Tibial artery (tissue), 4 donors: ENCODE data around the gene MACROD2.

Experiments used
- DNase-seq, 2 donors: peaks; one replicate each; pipeline ENCODE4 v3.0.0-alpha.2; 2019
- H3K27ac ChIP-seq, 2 donors: fragments of 200-600 bp; sonication (generic) in 1 of 2; 1 replicate in 1 of 2; 2 replicates in 1 of 2; pipeline ENCODE4 v1.5.1; 2018 to 2019; ENCODE audit warnings: mild to moderate bottlenecking in 1 of 2
- H3K27me3 ChIP-seq, 2 donors: fragments of 200-600 bp; sonication (generic) in 1 of 2; one replicate each; pipeline versions ENCODE4 v1.5.1 to v1.6.0; 2016 to 2019
- H3K36me3 ChIP-seq, 3 donors: fragments of 200-600 bp; sonication (generic) in 2 of 3; one replicate each; pipeline ENCODE4 v1.5.1; 2016 to 2019; ENCODE audit warnings: mild to moderate bottlenecking in 2 of 3
- H3K4me1 ChIP-seq, 4 donors: fragments of 200-600 bp; sonication (generic) in 2 of 4; 1 replicate in 3 of 4; 2 replicates in 1 of 4; pipeline ENCODE4 v1.5.1; 2016 to 2019
- H3K4me3 ChIP-seq, 2 donors: fragments of 200-600 bp; sonication (generic) in 1 of 2; 1 replicate in 1 of 2; 2 replicates in 1 of 2; pipeline ENCODE4 v1.5.1; 2018 to 2019; ENCODE audit warnings: mild to moderate bottlenecking in 2 of 2
- H3K9me3 ChIP-seq, 3 donors: fragments of 200-600 bp; sonication (generic) in 1 of 3; one replicate each; pipeline ENCODE4 v1.5.1; 2016 to 2019
- intact Hi-C: fragments of 100-400 bp; cut with DNase I; formaldehyde crosslinking; loops from one replicate; pipeline ENCODE4 v1.15.0; 2023; ENCODE audit warnings: low total_unique reads
- TF ChIP-seq, protein P1 (sequence below), 2 experiments: fragments of 200-600 bp in 1 of 2; fragments of 450-650 bp in 1 of 2; IDR thresholded peaks; one replicate each; pipeline ENCODE4 v1.5.1; 2017 to 2019; ENCODE audit warnings: antibody characterized with exemption in 2 of 2, mild to moderate bottlenecking in 1 of 2, moderate library complexity in 1 of 2

MACROD2 gene

DNA sequence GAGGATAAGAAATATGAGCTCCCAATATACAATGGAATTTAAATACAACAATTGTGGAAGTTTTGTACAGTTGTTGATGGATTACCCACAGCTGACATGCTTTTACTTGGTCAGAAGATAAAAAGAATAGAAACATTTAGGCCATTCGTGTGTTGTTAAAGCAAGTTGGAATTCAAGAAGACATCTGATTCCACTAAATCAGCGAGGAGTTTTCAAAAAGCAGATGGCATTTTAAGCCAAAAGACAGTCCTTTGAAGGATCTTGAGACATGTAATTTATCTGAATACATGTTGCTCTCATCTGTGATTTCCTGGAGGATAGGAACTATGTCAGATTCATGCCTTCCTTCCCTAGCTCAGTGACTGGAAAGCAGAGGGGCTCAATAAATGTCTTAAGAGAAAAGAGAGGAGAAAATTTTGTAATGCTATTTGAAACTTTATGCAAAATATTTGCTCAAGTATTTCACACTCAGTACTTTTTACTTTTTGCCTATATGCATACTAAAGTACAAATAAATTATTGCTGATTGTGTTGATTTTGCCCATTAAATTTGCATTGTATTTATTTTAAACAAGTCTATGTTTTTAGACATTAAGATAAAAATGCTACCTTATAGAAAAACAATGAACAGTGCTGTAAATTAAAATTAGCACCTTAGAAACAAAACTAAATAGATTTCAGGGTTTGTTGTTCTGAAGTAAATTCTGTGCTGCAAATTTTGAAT, 1075.9 kb downstream of the MACROD2 start:
- H3K36me3 ChIP-seq, result no peaks in the 10 kb centered on the region
- H3K4me1 ChIP-seq, result no peaks in the 10 kb centered on the region
- no peak overlapping the region for H3K4me3 ChIP-seq
- no peak overlapping the region for H3K27ac ChIP-seq
- TF ChIP-seq, protein P1, sequence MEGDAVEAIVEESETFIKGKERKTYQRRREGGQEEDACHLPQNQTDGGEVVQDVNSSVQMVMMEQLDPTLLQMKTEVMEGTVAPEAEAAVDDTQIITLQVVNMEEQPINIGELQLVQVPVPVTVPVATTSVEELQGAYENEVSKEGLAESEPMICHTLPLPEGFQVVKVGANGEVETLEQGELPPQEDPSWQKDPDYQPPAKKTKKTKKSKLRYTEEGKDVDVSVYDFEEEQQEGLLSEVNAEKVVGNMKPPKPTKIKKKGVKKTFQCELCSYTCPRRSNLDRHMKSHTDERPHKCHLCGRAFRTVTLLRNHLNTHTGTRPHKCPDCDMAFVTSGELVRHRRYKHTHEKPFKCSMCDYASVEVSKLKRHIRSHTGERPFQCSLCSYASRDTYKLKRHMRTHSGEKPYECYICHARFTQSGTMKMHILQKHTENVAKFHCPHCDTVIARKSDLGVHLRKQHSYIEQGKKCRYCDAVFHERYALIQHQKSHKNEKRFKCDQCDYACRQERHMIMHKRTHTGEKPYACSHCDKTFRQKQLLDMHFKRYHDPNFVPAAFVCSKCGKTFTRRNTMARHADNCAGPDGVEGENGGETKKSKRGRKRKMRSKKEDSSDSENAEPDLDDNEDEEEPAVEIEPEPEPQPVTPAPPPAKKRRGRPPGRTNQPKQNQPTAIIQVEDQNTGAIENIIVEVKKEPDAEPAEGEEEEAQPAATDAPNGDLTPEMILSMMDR (IDR thresholded peaks at IDR 0.05), result no peak
- no peaks in the 10 kb centered on the region for H3K27me3 ChIP-seq
- intact Hi-C loops, result no loop called here
- H3K9me3 ChIP-seq, result no peaks in the 10 kb centered on the region
- no peak for DNase-seq

DNA sequence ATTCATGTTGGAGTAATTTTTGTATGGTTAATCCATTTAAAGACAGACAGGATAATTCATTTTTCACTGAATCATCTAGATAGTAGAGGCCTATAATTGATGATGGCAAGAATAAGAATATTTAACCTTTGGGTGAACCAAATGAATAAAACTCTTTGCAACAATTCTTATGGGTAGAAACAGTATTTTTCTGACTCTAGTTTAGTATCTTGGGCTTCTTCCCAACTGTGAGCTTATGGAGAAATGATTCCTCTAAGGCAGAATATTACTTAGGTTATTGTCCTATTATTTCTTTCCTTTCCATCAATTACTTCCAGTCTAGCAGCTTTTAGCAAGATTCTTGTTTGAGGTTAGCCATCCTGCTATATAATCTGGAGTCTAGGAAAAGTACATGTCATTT, 1077.0 kb downstream of the MACROD2 start:
- TF ChIP-seq, protein P1 (IDR thresholded peaks at IDR 0.05), result no peak
- no peaks in the 10 kb centered on the region for H3K4me1 ChIP-seq
- no peak overlapping the region for H3K27ac ChIP-seq
- DNase-seq, result no peak
- no peaks in the 10 kb centered on the region for H3K27me3 ChIP-seq
- no peaks in the 10 kb centered on the region for H3K9me3 ChIP-seq
- H3K4me3 ChIP-seq, result no peak overlapping the region
- intact Hi-C loops, result no loop called here
- H3K36me3 ChIP-seq, result no peaks in the 10 kb centered on the region

DNA sequence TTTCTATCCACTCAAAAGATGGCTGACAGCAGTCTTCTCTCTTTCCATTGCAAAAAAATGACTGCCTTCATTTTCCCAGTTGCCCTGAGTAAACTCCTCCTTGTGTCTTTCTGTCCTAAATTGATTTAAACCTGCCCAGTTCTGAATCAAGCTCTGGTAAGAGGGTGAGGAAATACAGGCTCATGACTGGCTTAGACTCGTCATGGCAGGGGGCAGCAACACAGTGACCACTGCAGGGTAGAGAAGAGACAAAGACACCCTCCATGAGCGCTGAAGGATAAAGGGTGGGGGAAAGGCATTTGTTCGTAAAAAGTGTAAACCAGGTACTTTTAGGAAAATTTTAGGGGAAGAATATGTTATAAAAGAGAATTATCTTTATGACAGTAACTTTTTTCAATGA, 1080.3 kb downstream of the MACROD2 start:
- no peak for DNase-seq
- no peaks in the 10 kb centered on the region for H3K27me3 ChIP-seq
- no peak overlapping the region for H3K4me3 ChIP-seq
- no peaks in the 10 kb centered on the region for H3K9me3 ChIP-seq
- TF ChIP-seq, protein P1 (IDR thresholded peaks at IDR 0.05), result no peak
- H3K4me1 ChIP-seq, result no peaks in the 10 kb centered on the region
- no peaks in the 10 kb centered on the region for H3K36me3 ChIP-seq
- H3K27ac ChIP-seq, result no peak overlapping the region
- intact Hi-C loops, result no loop called here

DNA sequence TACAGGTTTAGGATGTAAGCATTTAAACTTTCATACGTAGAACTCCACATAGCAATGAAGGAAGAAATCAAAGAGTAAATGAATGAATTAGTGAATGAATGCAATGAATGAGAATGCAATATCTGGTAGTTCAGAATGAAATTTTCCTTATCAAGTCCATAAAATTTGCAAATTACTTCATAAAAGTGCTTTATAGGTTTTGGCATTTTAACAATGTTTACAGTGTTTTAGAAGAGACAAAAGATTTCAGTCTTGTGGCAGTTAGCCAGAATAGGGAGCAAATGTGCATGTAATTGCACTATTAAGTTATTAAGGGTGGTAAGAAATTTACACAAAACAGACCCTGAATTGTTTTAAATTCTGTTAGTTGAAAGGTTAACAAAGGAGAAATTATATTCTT, 1081.5 kb downstream of the MACROD2 start:
- Histone ChIP-seq H3K4me1 (no peaks in the 10 kb centered on the region), H3K36me3 (no peaks in the 10 kb centered on the region), H3K4me3 (no peak overlapping the region), H3K27ac (no peak overlapping the region), H3K27me3 (no peaks in the 10 kb centered on the region), H3K9me3 (no peaks in the 10 kb centered on the region)
- no peak for DNase-seq
- intact Hi-C loops, result no loop called here
- TF ChIP-seq, protein P1 (IDR thresholded peaks at IDR 0.05), result no peak

DNA sequence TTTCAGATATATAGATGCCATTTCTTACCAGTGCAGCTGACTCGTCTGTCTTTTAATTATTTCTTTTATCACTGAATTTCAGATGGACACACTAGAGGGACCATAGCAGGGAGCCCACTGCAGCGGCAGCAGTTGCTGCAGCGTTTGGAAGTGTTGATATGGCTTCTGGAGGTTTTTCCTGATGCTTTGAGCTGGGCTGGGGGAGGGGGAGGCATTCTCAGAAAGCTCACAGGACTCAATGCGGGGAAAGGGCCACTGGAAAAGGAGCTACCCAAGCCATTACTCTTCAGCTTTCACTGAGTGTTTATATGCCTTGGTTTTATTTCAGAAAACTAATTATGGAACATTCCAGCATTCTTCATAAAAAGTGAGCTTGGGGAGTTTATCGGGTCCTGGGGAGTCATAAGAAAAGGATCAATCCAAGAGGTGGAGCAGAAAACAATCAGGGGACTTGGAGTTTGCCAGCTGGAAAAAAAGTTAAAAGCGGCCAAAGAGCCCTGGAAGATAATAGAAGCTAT, 1082.5 kb downstream of the MACROD2 start:
- no peak for DNase-seq
- intact Hi-C loops, result no loop called here
- Histone ChIP-seq H3K9me3 (no peaks in the 10 kb centered on the region), H3K36me3 (no peaks in the 10 kb centered on the region), H3K27me3 (no peaks in the 10 kb centered on the region), H3K4me1 (no peaks in the 10 kb centered on the region), H3K27ac (no peak overlapping the region), H3K4me3 (no peak overlapping the region)
- TF ChIP-seq, protein P1 (IDR thresholded peaks at IDR 0.05), result no peak
